GM18858 (cell line): ENCODE results near the gene MACIR.
"Not testable (repeated sequence)": the region's sequence is repeated elsewhere in the genome, so short reads cannot be mapped to it uniquely, and the experiment has no call there.

Experiments used
- ATAC-seq: cut with Tn5 transposase; IDR thresholded peaks from one replicate; pipeline ENCODE4 v1.9.1; 2021; ENCODE audit not compliant: unreplicated experiment

MACIR gene, protein sequence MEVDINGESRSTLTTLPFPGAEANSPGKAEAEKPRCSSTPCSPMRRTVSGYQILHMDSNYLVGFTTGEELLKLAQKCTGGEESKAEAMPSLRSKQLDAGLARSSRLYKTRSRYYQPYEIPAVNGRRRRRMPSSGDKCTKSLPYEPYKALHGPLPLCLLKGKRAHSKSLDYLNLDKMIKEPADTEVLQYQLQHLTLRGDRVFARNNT

DNA sequence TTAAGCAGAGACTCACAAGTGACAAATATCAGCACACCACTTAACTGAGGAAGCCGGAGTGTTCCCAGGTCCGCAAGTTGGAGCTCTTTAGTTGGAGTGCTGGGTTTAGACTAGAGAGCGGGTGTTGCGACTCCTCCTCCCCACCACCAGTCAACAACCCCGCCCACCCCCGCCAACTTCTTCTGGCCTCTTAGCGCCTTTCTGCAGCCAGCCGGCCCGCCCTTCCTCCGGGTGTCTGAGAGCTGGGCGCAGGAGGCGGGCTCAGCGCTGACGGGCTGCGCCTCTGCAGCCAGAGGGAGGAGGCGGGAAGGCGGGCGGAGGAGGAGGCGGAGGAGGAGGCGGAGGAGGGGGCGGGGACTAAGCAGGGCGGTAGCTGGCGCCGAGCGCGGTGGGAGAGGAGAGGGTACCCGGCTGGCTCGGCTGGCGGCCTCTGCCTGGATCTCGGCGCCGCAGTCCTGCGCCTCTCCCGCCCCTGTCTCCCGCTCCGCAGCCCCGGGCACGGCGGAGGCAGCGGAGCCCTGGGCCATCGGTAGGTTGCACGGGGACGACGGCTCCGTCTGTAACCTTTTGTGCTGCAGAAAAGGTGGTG is at the start of gene MACIR:
Gene MACIR, plus strand, starts transcription at position 396 of the 589 bp plus-strand sequence. CDS start 17,157 bp downstream, outside the sequence.
- peak; percentile 58 for ATAC-seq

DNA sequence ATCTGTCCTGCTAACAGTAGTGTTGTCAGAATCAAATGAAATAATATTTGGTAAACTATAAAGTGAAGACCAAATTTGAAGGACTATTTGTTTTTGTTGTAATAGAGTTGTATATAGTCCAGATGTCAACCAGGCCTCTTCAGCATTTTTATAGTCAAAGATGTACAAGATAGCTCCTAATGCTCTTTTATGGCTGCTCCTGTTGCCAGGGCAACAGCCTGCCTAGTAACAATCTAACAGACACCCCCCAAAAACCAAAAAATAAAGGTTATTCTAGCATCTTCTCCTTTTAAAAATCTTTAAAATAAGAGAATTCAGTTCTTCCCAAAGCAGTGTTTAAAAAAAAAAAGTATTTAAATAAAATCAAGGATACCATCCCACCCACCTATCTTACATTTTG is 49.5 kb upstream of the MACIR start:
- ATAC-seq = no peak

DNA sequence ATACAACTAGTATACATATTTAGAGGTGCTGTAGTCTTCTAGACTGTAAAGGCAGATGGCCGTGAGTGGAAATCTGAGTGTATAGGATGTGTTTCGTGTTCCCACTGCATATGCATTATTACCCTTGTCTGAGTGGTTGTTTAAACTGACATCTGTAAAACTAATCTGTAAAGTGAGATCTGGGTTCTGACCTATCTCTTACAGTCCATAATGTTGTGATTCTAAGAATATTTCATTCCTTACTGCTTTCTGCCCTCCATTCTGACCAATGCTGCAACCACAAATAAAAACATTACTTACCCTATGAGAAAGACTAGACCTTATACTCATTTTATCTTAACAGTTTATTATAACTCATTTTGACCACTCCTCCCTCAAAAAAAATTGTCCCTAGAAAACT is 47.6 kb upstream of the MACIR start:
- ATAC-seq = no peak

DNA sequence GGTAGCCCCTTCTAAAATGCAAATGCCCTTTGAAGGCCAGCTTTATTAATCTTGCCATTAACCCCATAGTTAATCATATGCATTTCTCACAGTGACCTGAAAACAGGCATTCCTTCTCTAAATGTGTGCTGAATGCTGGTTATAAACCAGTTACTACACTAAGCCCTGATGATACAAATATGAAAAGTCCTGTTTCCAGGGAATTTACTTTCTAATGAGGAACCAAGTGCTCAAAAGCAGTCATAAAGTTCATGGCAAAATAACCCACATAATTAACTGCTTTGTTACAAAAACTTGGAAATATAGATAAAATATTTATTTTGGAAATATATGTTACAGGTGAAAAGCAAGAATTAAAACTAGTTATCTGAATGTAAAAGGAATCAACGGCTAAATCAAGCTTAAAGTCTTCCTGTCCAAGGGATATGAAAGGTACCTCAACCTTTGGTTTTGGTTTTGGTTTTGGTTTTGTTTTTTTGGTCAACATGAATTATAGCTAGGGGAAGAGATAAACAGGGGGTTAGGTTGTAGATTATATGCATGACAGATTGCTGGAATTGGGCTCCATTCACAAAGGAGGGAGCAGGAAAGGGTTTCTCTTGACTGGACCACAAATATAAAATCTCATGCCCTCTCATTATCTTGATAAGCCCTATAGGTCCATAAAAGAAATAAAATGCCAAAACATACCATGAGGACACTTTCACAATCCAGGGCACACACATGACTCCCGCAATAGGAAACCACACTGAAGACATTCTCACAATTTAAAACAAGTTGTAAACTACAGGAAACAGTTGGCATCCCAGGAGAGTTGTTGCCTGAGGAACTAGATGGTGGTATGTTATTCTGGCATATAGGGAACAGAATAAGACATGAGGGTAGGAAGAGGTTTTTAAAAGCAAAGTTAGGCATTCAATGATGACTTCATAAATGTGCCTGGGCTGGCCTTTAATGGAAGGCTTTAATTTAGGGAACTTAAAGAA is 46.7 kb upstream of the MACIR start:
- peak; percentile 77 for ATAC-seq

DNA sequence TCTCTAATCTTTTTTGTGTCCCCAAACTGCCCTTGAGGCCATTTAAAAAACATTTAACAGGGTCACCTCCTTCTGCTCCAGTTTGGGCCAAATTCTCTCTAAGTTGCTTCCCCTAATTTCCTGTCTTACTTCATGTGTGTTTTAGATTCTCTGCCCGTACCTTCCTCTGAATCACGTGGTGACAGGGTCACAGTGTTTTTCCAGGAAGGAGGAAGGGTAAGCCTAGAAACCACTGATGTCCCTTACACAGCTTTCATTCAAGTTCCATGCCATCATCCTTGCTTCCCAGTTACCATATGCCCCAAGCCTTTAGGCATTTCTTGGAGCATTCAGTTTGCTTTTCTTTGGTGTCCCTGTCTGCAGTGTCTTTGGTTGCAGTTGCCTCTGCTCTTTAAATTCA is 42.4 kb upstream of the MACIR start:
- no peak for ATAC-seq

DNA sequence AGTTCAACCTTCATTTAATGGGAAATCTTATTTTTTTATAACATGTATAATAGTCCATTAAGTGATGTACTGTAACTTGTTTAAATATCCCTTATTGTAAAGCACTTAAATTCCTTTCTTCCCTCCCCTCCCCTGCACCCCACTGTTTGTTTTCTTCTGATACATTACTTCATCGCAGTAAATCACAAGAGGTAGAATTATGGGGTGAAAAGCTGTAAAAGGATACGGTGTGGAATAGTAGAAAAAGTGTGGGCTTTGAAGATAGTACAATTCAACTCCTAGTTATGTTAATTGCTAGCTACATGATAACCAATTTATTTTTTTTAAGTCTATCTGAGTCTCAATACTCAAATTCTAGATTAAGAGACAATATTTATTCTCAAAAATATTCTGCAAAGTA is 41.9 kb upstream of the MACIR start:
- no peak for ATAC-seq

DNA sequence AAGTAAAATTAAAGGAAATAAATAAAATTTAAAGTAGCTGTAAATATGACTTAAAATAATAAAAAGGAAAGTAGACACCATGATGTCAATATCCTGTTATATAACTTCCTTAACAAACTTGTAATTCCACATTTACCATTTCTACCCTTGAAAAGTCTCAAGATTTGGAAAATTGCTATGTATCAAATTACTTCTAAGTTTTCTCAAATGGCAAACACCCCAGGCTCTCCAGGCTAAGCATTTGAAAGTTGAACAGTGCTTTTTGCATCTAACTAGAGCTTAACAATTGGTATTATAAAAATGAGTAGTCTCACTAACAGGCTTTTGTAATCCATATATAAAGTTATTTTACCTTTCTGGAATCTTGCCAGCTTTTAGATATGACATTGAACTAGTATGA is 41.5 kb upstream of the MACIR start:
- no peak for ATAC-seq

DNA sequence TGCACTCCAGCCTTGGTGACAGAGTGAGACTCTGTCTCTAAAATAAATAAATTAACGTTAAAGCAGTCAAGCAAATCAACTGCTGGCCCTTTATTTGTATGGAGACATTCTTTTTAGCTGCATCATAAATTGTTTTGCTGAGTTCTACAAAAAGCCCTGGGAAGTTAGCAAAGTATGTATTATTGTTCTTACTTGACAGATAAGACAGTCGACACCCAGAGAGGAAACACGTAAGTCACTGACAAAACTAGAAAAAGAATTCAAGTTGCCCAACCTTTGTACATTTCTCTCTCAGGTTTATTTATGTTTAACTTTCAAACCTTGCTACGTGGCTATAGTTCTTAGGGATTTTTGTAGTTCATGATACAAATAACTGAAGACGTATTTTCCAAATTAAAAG is 40.4 kb upstream of the MACIR start:
- ATAC-seq = no peak

DNA sequence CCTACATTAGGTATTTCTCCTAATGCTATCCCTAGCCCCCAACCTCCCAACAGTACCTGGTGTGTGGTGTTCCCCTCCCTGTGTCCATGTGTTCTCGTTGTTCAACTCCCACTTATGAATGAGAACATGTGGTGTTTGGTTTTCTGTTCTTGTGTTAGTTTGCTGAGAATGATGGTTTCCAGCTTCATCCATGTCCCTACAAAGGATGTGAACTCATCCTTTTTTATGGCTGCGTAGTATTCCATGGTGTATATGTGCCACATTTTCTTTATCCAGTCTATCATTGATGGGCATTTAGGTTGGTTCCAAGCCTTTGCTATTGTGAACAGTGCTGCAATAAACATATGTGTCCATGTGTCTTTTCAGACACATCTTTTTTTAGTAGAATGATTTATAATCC is 39.5 kb upstream of the MACIR start:
- ATAC-seq = not testable (repeated sequence)

DNA sequence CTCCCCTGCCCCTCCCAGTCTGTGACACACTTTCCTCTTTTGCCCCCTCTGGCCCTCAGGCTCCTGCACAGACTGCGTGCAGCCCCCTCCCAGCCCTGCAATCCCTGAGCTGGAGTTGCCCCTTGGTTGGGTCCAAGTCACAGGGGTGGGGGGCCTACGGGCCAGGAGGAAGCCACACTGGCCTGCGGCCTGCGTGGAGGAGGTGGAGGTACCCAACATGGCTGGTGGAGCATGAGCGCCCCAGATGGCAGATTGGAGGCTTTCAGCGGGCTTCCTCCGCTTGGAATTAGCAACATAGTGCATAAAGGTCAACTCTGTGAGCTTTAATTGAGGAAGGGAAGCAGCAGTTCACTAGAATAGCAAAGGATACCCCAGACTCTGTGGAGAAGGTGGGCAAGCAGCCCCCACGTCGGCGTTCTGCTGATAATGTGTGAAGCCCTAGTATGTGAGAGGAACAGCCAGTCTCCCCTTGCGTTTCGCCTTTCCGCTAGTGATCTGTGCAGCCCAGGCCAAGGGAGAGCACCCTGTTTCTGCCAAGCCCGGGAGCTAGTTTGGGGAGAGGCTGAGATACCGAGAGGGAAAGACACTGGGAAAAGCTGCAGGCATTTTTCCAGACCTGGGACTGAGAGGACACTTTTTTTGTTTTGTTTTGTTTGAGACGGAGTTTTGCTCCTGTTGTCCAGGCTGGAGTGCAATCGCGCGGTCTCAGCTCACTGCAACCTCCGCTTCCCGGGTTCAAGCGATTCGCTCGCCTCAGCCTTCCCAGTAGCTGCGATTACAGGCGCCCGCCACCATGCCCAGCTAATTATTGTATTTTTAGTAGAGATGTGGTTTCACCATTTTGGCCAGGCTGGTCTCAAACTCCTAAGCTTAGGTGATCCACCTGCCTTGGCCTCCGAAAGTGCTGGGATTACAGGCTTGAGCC is 35.3 kb upstream of the MACIR start:
- ATAC-seq = no peak

DNA sequence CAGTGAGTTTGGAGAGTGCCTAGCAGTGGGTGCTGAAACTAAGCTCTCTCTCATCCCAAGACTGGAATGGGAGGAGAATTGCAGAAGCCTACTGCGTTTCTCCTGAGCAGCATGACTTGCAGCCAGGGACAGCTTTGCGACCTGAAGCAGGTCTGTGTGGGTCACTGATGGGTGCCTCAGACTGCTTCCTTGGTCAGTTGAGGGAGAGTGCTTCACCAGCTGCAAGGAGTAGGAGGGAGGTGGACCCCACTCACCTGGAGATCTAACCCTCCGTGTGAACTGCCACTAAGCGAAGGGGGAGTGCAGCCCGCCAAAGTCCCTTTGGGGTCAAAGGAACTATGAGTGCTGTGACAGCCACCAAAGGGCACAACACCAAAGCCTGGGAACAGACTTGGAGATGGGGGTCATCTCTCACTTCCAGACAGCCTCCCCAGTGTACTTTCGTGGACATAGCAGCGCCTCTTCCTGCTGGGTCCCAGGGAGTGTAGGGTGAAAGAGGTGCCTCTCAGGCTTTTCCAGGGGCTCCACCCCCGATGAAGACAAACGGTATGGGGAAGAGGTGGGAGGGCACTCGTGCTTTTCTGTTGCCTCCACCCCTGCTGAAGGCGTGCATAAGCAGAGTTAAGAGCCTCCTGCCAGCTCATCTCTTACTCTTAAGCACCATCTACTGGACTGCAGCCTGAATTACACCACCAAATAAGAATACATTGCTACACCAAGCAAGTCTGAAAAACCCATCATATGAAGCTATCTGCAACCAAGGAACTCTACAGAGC is 34.3 kb upstream of the MACIR start:
- ATAC-seq = peak; percentile 95

DNA sequence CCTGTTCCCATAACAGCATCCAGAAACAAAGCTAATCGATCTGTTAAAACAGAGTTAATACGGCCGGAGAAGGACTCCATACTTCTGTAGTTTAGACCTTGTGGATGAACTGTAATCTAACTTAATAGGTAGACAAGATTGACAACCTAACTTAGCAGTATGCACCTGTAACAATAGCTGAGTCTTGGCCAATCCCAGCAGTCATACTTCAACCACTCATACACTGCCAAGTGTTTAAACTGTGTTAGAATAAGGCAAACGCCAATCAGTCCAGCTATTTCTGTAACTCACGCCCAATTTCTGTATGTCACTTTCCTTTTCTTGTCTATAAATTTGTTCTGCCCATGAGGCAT is 33.7 kb upstream of the MACIR start:
- ATAC-seq = no peak

DNA sequence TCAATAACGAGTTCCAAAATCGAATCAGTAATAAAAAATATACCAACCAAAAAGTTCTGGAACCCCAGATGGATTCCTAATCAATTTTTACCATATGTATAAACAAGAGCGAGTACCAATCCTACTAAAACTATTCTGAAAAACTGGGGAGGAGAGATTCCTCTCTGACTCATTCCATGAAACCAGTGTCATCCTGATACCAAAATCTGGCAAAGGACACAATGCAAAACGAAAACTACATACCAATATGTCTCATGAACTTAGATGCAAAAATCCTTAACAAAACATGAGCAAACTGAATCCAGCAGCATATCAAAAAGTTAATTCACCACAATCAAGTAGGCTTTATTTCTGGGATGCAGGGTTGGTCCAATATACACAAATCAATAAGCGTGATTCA is 30.5 kb upstream of the MACIR start:
- no peak for ATAC-seq

DNA sequence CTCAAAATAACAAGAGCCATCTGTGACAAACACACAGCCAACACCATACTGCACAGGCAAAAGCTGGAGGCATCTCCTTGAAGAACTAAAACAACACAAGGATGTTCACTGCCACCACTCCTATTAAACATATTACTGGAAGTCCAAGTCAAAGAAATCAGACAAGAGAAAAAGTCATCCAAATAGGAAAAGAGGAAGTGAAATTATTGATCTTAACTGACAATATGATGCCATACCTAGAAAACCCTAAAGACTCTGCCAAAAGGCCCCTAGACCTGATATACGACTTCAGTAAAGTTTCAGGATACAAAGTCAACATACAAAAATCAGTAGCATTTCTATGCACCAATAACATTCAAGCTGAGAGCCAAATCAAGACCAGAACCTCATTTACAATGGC is 30.0 kb upstream of the MACIR start:
- no peak for ATAC-seq

DNA sequence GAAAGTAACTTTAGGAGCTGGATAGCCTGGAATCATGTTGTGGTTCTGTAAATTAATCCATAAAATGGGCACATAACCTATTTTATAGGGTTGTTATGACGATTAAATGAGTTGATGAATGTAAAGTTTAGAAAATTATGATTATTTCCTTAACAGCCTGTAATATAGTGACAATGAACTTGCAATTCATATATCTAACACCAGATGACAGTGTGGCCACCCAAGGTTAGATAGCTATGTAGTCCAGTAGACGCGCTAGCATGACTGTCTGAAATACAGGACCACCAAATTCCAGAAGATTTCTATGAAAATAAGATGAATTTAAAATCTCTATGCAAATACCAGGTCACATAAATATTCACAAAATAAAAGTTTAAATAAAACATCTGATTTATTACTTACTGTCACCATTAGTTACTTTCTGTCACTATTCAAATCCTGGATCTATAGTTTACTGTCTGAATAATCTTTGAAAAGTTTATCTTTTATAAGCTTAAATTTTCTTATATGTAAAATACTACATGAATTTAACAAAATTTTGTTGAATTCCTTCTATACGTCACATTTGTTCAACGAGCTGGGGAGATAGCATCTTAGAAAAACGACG is 26.1 kb upstream of the MACIR start:
- ATAC-seq = peak; percentile 61

DNA sequence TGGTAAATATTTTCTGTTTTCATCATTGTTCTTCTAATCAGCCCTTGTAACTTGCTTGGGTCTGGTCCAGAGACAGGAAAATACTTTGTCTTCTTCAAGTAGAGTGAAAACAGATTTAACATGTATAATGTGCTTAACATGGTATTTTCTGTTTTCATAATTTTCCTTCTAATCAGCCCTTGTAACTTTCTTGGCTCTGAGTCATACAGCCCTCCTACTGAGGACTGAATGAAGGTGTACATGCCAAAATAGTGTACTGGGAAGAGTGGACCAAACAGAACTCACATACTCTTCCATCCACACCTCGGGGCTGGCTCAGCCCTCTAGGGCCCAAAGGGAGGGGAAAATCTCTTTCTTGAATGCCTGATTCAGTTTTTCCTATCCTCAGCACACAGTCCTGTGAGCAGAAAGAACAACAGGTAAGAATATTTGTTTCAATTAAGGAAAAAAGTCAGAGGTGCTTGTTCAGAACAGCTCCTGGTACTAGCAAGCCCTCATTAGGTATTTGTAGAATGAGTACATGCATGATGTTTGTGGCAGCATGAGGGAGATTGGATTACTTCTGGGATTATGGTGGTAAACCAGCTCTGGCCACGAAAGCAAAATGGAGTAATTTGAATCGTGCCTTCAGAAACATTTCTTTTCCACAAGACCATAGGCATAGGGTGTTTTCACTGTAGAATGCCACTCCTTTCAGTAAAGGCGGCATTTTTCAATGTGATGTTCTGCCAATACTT is 24.2 kb upstream of the MACIR start:
- no peak for ATAC-seq

DNA sequence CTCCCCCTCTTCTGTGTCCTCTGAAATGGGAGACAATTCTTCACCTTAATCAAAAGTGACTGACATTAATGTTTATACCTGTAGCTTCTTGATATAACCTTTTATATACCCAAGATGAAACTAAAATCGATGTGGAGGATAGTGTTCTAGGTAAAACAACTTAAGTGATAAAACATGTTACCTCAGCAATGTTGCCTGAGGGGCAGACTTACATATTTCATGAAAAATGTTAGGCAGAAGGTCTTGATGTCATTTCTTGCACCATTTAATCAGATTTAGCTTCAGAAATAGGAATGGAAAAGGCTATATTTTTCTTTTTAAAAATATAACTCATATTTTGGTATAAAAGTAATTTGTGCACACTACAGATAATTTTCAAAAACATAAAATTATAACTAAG is 22.7 kb upstream of the MACIR start:
- ATAC-seq = no peak

DNA sequence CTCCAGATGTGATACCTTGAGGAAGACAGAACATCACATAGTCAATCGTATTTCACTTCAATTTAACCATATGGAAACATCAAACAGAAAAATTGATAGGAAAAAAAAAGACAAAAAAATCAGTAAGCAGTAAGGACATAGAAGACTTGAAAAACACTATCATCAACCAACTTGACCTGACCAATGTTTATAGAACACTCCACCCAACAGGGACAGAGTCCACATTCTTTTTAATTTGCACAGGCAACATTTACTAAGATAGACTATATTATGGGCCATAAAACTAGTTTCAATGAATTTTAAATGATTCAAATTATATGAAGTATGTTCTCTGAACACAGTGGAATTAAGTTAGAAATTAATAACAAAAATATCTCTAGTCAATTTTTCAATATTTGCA is 20.8 kb upstream of the MACIR start:
- ATAC-seq = no peak

DNA sequence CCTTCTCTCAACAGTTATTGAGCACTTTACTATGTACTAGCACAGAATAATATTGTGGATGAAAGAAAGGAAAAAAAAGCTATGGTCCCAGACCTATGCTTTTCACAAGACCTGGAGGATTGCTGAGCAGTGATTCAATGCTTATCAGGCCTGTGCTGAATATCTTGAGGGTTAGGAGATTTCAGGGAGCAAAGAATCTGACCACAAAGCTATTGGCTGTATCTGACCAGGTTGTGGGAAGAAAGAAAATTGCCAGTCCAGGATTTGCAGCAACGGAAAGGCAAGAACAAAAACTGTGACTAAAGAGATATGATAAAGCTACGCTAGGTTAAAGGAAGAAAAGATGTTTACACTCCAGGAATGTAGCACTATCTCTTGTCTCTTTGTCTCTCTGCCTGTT is 14.9 kb upstream of the MACIR start:
- ATAC-seq = no peak
